Astrocyte (in vitro differentiated cells and primary cell): Measurements from ENCODE around the gene SPATA6.

Source experiments
- CTCF ChIP-seq: IDR thresholded peaks from 2 replicates; pipeline ENCODE4 v1.5.1; 2011; ENCODE audit warnings: low read depth, mild to moderate bottlenecking, inconsistent platforms, low read length, moderate library complexity; ENCODE audit not compliant: insufficient read depth
- EZH2 ChIP-seq: IDR thresholded peaks from 2 replicates; pipeline ENCODE4 v1.6.1; 2012; ENCODE audit warnings: mild to moderate bottlenecking, low read length, inconsistent platforms; ENCODE audit not compliant: insufficient read depth

GRCh38 chr1:48495911-48496310 is 23.9 kb upstream of the SPATA6 start:
- TF ChIP-seq CTCF: no peak
- no peak for TF ChIP-seq EZH2
